Keratinocyte (primary cell): Measurements from ENCODE around the gene KRT5. TPM values are rescaled to one million over a fixed set of nuclear protein-coding genes. Genes with fewer than 3 reads are reported as not detected.
"Not testable (repeated sequence)": the region's sequence is repeated elsewhere in the genome, so short reads cannot be mapped to it uniquely, and the experiment has no call there.

Source experiments
- DNase-seq: peaks from one replicate; pipeline ENCODE4 v3.0.0-alpha.2; 2011; ENCODE audit warnings: low read depth, missing footprints, low spot score
- FAIRE-seq: peaks from 2 replicates; lab custom pipeline; 2011; peaks lifted over from hg19 to GRCh38; lab: Jason Lieb, UNC
- H2AFZ ChIP-seq: 2 replicates; pipeline ENCODE4 v1.6.0; 2012; ENCODE audit warnings: low read length, control low read depth, inconsistent platforms; ENCODE audit not compliant: control insufficient read depth
- H3K27ac ChIP-seq: 2 replicates; pipeline ENCODE4 v1.5.1; 2011; ENCODE audit warnings: low read length; ENCODE audit not compliant: control insufficient read depth, insufficient read depth
- H3K27me3 ChIP-seq: 3 replicates; pipeline ENCODE4 v1.6.0; 2011; ENCODE audit warnings: low read length; ENCODE audit not compliant: control insufficient read depth, insufficient read depth; ENCODE audit errors: extremely low read depth
- H3K36me3 ChIP-seq, 2 experiments: 2 replicates in 1 of 2; 3 replicates in 1 of 2; pipeline ENCODE4 v1.5.1; 2011; ENCODE audit warnings: low read length in 2 of 2, mild to moderate bottlenecking in 1 of 2; ENCODE audit not compliant: control insufficient read depth in 2 of 2, insufficient read depth in 2 of 2; ENCODE audit errors: extremely low read depth in 1 of 2
- H3K4me1 ChIP-seq: 3 replicates; pipeline ENCODE4 v1.5.1; 2011; ENCODE audit warnings: low read length; ENCODE audit not compliant: control insufficient read depth, insufficient read depth; ENCODE audit errors: extremely low read depth
- H3K4me2 ChIP-seq: 3 replicates; pipeline ENCODE4 v1.6.0; 2011; ENCODE audit warnings: low read depth, low read length; ENCODE audit not compliant: control insufficient read depth, insufficient read depth; ENCODE audit errors: extremely low read depth
- H3K4me3 ChIP-seq, 3 experiments: fragments of 200-600 bp in 1 of 3; sonication (generic) in 1 of 3; 2 replicates in 2 of 3; 3 replicates in 1 of 3; pipeline ENCODE4 v1.5.1; 2011 to 2016; ENCODE audit warnings: low read length in 3 of 3, mild to moderate bottlenecking in 3 of 3, control low read depth in 2 of 3, inconsistent platforms in 1 of 3, low read depth in 1 of 3, mixed read lengths in 1 of 3, mixed run types in 1 of 3, moderate library complexity in 1 of 3; ENCODE audit not compliant: control insufficient read depth in 2 of 3, insufficient read depth in 2 of 3; ENCODE audit errors: extremely low read depth in 1 of 3
- H3K79me2 ChIP-seq: 2 replicates; pipeline ENCODE4 v1.6.0; 2012; ENCODE audit warnings: low read length; ENCODE audit not compliant: control insufficient read depth, insufficient read depth
- H3K9ac ChIP-seq: 3 replicates; pipeline ENCODE4 v1.6.0; 2011; ENCODE audit warnings: low read length; ENCODE audit not compliant: control insufficient read depth, insufficient read depth; ENCODE audit errors: extremely low read depth
- H3K9me1 ChIP-seq: 3 replicates; pipeline ENCODE4 v1.6.0; 2011; ENCODE audit warnings: low read length; ENCODE audit not compliant: control insufficient read depth, insufficient read depth; ENCODE audit errors: extremely low read depth
- H3K9me3 ChIP-seq: 2 replicates; pipeline ENCODE4 v1.5.1; 2012; ENCODE audit warnings: low read depth, low read length; ENCODE audit not compliant: control insufficient read depth
- H4K20me1 ChIP-seq: 3 replicates; pipeline ENCODE4 v1.6.0; 2011; ENCODE audit warnings: low read length; ENCODE audit not compliant: control insufficient read depth, insufficient read depth; ENCODE audit errors: extremely low read depth
- CTCF ChIP-seq, 3 experiments: IDR thresholded peaks in 1 of 3; conservative IDR thresholded peaks in 1 of 3; optimal IDR thresholded peaks in 1 of 3; 2 replicates in 2 of 3; 3 replicates in 1 of 3; pipeline versions ENCODE3 to v1.5.1; 2011; ENCODE audit warnings: low read length in 3 of 3, mild to moderate bottlenecking in 3 of 3, moderate library complexity in 2 of 3, control low read depth in 1 of 3, inconsistent platforms in 1 of 3; ENCODE audit not compliant: insufficient read depth in 2 of 3; ENCODE audit errors: extremely low read depth in 1 of 3
- EZH2 ChIP-seq: IDR thresholded peaks from one replicate; pipeline ENCODE4 v1.6.1; 2012; ENCODE audit warnings: inconsistent platforms, mild to moderate bottlenecking, low read length, moderate library complexity
- dilution Hi-C: fragments of 300-500 bp; cut with MboI; formaldehyde crosslinking; loops from one replicate; pipeline ENCODE4 v1.7.0; 2020; ENCODE audit warnings: low sequenced_read_pairs; ENCODE audit not compliant: extremely low pct_ligation_motif_present
- polyA plus RNA-seq, 5 experiments: library from polyadenylated mRNA; depleted of rRNA in 3 of 5; stranded (reverse) in 3 of 5; stranded (forward) in 1 of 5; unstranded in 1 of 5; fragments of >200 nt; gene quantifications; 1 replicate in 1 of 5; 2 replicates in 3 of 5; 3 replicates in 1 of 5; pipeline versions ENCODE4 v1.2.1 to v1.2.3, GENCODE V29; 2011 to 2012; ENCODE audit warnings: missing spikeins in 2 of 5, low read depth in 1 of 5, low replicate concordance in 1 of 5

Gene KRT5
- polyA plus RNA-seq, 1 donor (not counting 4 experiments of a cell fraction or from before 2014, with no cell fraction given): 15,814 TPM

GRCh38 chr12:52502877-52503276, 17.3 kb downstream of the KRT5 start:
- no peaks in the 10 kb centered on the region for H3K79me2 ChIP-seq
- dilution Hi-C loops: no loop called here
- TF ChIP-seq CTCF (optimal IDR thresholded peaks at IDR 0.05 in 1 of 3, IDR thresholded peaks at IDR 0.05 in 1 of 3, conservative IDR thresholded peaks at IDR 0.05 in 1 of 3; ENCODE audit: extremely low read depth in 1 of 3, insufficient read depth in 2 of 3, low read length in 3 of 3) (no peak), EZH2 (no peak)
- H2AFZ ChIP-seq: no peak overlapping the region
- no peak overlapping the region for H3K9ac ChIP-seq
- DNase-seq: no peak
- no peaks in the 10 kb centered on the region for H3K27me3 ChIP-seq
- no peaks in the 10 kb centered on the region for H3K9me3 ChIP-seq
- no peak overlapping the region for H3K4me3 ChIP-seq
- peak; percentile 5 for FAIRE-seq
- H3K36me3 ChIP-seq: no peaks in the 10 kb centered on the region
- peaks cover 25% of the 10 kb centered on the region for H3K4me1 ChIP-seq
- no peak overlapping the region for H3K27ac ChIP-seq
- H4K20me1 ChIP-seq: no peaks in the 10 kb centered on the region
- no peak overlapping the region for H3K4me2 ChIP-seq
- no peaks in the 10 kb centered on the region for H3K9me1 ChIP-seq

- no peak overlapping the region for H3K27ac ChIP-seq
- no peaks in the 10 kb centered on the region for H3K36me3 ChIP-seq
- H3K4me3 ChIP-seq: no peak overlapping the region
- no peaks in the 10 kb centered on the region for H3K9me3 ChIP-seq
- TF ChIP-seq CTCF (optimal IDR thresholded peaks at IDR 0.05 in 1 of 3, IDR thresholded peaks at IDR 0.05 in 1 of 3, conservative IDR thresholded peaks at IDR 0.05 in 1 of 3; ENCODE audit: extremely low read depth in 1 of 3, insufficient read depth in 2 of 3, low read length in 3 of 3) (no peak), EZH2 (no peak)
- dilution Hi-C loops: no loop called here
- FAIRE-seq: no peak
- no peaks in the 10 kb centered on the region for H3K79me2 ChIP-seq
- no peaks in the 10 kb centered on the region for H4K20me1 ChIP-seq
- H3K9ac ChIP-seq: no peak overlapping the region
- no peaks in the 10 kb centered on the region for H3K9me1 ChIP-seq
- H3K4me1 ChIP-seq: peaks cover 30% of the 10 kb centered on the region
- no peak overlapping the region for H3K4me2 ChIP-seq
- no peaks in the 10 kb centered on the region for H3K27me3 ChIP-seq
- no peak for DNase-seq
- no peak overlapping the region for H2AFZ ChIP-seq
Measured at GRCh38 chr12:52501490-52501889, 18.7 kb downstream of the KRT5 start.

- H3K4me3 ChIP-seq, H3K9me3 ChIP-seq, H3K9ac ChIP-seq, H3K27ac ChIP-seq, H3K27me3 ChIP-seq, H2AFZ ChIP-seq, FAIRE-seq, H3K36me3 ChIP-seq, H3K9me1 ChIP-seq, H4K20me1 ChIP-seq, H3K79me2 ChIP-seq, DNase-seq, H3K4me2 ChIP-seq, dilution Hi-C loops: not testable (repeated sequence)
- H3K4me1 ChIP-seq: peaks cover 39% of the 10 kb centered on the region
Measured at GRCh38 chr12:52500574-52500973, 19.6 kb downstream of the KRT5 start.
